SKM-1 (cell line): Measurements from ENCODE around the gene BCKDK.
A peak's percentile ranks its signal among the peaks of the same experiment; 100 is the strongest.
"Not testable (repeated sequence)": the region's sequence is repeated elsewhere in the genome, so short reads cannot be mapped to it uniquely, and the experiment has no call there.

Source experiments
- DNase-seq: peaks from one replicate; lab custom pipeline; 2025; ENCODE audit not compliant: unreplicated experiment; lab: John Stamatoyannopoulos, UW

The BCKDK gene

DNA sequence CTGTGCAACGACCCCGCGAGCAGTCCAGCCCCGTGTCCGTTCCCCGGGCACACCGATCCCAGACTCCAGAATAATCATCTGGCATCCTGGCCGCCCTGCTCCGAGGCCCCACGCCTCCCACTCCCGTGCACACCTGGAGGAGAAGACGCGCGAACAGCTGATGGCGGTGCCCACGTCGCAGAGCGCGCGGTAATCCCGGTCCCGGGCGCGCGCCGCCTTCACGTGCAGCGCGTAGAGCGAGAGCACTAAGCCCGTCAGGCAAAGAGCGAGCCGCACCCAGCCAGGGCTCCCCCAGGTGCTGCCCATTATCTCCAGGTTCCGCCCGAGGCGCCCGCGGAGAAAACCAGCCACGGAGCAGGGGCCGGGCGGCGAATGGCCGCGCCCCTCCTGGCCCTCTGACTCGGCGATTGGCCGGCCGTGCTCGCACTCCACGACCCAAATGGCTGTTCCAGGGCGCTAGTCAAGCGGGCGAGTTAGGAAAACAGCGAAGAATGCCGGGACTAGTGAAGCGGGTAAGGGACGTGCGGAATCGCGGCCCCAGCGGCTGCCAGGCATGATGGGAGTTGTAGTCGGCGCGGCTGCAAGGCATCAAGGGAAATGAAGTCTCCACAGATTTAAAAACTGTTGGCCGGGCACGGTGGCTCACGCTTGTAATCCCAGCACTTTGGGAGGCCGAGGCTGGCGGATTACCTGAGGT lies 13.6 kb upstream of the BCKDK start, which contains the start of gene VKORC1:
Gene VKORC1, minus strand, starts transcription at position 374 of the 697 bp plus-strand sequence. Its CDS starts 68 bp downstream, at position 306.
- peak; percentile 98 for DNase-seq

DNA sequence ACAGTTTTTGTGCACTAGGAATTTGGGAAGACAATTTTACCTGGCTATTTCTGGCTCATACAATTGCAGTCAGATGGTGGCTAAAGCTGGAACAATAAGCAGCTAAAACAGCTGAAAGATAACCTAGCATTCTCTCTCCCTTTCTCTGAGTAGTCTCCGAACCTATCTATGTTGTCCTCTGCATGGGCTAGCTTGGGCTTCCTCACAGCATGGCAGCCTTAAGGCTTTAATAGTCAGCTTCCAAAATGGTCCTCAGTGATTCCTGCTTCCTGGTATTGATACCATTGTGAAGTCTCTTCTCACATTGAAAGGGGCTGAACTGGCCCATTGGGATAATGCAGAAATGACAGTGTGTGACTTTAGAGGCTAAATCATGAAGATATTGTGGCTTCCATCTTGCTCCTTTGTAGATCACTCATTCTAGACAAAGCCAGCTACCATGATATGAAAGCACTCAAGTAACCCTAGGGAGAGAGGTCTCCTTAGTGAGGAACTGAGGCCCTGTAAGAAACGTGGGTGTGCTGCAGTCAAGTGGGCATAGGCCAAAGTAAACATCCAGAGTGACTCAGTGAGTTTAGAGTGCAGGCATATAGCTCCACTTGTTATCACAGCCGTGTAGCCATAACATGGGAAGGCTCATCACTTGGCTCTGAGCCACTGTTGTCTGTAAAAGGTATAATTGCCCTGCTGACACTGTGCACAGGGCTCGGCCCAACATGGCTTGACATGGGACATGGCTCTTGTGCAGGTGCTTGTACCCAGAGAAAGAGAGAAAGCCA lies 8.1 kb upstream of the BCKDK start:
- no peak for DNase-seq

DNA sequence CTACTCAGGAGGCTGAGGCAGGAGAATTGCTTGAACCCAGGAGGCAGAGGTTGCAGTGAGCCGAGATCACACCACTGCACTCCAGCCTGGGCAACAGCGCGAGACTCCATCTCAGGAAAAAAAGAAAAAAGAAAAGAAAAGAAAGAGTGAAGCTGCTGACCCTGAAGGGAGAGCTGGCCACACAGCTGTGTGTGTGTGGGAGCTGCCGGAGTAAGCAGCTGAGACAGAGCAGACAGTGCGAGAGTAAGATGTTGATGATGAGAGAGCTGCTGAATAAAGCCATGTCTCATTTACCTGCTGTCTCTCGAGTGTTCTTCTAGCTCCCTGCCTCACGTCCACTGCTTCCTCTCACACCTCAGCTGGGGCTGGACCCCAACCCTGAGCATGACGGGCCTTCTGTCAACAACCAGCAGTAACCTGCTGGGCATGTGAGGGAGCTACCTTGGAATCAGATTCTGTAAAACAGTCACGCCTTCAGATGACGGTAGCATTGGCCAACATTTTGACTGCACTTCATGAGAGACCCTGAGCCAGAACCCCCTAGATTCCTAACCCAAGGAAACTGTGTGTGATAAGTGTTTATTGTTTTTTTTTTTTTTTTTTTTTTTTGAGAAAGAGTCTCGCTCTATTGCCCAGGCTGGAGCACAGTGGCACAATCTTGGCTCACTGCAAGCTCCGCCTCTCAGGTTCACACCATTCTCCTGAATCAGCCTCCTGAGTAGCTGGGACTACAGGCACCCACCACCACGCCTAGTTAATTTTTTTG lies 7.1 kb upstream of the BCKDK start:
- not testable (repeated sequence) for DNase-seq

DNA sequence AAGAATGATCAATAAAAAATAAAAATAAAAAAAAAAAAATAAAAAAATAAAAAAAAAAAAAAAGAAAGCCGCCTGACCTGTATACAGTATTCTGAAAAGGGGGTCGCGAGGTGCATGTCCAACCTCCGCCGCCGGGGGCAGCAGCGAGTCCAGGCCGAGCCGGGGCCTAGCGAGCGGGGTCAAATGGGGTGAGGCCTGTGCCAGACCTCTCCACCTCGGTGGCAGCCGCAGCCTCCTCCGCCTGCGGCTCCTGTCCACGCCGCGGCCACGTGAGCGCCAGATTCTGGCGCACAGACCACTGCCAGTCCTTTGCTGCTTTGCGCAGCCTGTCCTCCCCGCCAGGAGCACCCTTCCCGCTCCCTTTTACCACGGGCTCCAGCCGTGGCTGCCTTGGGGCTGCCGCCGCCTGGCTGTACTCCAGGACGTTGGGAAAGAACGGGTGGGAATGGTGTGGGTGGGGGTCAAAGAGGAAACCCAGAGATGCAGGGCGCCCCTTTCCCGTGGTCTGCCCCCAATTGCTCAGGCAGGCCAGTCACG lies 2.4 kb upstream of the BCKDK start:
- DNase-seq = peak; percentile 87

DNA sequence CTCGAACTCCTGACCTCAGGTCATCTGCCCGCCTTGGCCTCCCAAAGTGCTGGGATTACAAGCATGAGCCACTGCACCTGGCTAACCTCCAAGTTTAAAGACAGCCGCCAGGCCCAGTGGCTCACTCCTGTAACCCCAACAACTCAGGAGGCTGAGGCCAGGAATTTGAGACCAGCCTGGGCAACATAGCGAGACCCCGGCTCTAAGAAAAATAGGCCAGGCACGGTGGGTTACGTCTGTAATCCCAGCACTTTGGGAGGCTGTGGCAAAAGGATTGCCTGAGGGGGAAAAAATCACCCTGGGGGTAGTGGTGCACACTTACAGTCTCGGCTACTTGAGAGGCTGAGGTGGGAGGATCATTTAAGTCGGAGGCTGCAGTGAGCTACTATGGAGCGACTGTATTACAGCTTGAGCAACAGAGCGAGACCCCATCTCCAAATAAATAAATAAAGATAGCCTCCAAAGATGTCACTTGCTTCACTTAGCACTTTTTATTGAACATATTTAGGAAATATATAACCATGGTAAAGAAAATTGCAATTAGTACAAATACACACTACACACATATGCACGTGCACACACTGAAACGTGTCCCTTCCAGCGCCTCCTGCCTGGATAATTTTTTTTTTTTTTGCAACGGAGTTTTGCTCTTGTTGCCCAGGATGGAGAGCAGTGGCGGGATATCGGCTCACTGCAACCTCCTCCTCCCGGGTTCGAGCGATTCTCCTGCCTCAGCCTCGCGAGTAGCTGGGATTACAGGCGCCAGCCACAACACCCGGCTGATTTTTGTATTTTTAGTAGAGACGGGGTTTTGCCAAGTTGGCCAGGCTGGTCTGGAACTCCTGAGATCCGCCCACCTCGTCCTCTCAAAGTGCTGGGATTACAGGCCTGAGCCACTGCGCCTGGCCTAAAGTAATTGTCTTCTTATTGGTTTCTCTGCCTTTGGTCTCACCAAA lies 1.4 kb upstream of the BCKDK start:
- no peak for DNase-seq

DNA sequence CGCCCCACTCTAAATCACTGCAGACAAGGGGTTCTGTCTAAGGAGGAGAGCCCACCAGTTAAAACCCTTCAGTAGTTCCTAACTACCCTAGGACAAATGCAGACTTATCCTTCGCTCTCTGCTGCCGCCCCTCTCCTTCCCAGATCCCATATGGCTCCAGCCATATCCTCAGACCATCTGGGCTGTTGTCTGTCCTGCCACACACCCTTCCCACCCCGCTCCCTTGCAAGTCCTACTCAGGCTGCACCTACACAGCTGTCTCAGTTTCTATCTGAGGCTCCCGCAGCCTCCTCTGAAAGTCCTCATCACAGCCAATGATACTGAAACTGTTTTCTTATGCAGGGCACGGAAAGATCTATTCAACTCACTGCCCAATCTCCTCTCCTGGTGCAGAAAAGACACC lies 720 bp upstream of the BCKDK start:
- DNase-seq = no peak

DNA sequence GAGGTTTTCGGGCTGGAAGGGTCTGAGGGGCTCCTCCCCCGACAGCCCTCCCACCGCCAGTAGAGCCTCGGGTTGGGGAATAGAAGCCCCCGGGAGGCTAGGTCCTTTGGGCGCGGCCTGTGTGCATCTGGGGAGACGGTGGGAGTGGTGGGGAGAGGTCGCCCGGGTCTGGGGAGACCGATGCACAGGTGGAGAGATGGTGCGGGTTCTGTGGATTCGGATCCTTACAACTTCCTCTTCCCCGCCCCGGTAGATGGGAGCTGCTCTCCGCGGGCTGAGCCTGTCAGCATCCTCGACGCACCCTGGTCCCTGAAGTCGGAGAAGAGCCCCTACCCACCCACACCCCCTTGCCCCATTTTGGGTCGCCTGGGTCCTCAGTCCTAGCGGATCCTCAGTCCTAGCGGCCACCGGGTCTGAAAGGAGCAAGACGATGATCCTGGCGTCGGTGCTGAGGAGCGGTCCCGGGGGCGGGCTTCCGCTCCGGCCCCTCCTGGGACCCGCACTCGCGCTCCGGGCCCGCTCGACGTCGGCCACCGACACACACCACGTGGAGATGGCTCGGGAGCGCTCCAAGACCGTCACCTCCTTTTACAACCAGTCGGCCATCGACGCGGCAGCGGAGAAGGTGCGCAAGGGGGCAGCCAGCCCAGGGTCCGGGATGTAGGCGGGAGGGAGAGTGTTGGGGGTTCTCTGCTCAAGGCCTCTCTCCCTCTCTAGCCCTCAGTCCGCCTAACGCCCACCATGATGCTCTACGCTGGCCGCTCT lies 790 bp downstream of the BCKDK start:
- no peak for DNase-seq

DNA sequence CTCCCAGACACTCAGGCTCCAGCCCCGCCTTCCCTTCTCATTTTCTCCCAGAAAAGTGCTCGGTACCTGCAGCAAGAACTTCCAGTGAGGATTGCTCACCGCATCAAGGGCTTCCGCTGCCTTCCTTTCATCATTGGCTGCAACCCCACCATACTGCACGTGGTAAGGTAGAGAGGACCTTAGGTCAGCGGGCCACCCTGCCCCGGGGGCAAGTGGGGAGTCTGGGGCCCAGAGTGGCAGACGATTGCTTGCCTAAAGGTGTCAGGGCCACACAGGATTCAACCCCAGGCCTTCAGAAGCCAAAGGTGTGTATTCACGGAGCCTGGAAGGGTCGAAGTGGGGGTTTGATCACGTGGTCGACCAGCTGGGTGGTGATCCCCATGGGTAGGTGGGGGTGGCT lies 1.4 kb downstream of the BCKDK start:
- DNase-seq = no peak

DNA sequence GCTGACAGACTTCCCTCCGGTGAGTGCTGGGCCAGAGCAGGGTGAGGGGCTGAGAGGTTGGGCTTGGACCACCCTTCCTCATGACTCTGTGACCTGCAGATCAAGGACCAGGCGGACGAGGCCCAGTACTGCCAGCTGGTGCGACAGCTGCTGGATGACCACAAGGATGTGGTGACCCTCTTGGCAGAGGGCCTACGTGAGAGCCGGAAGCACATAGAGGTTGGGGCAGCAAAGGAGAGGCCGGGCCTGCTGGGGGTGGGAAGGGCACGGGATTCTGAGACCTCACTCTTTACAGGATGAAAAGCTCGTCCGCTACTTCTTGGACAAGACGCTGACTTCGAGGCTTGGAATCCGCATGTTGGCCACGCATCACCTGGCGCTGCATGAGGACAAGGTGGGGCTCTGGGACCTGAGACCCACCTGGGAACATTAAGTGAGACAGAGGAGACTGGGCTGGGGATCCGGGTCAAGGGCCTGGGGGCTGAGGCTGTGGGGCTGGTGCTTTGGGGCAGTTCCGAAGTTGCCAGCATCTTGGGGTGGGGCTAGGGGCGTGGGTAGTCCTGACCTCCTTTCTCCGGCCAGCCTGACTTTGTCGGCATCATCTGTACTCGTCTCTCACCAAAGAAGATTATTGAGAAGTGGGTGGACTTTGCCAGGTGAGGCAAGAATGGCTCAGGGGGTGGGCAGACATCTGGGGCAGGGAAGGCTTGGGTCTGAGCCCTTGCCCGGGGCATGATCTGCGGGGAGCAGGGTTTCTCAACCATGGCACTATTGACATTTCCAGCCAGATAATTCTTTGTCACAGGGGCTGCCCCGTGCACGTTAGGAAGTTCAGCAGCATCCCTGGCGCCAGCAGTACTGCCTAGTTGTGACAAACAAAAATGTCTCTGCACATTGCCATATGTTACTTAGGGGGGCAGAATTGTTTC lies 2.2 kb downstream of the BCKDK start:
- DNase-seq = no peak

DNA sequence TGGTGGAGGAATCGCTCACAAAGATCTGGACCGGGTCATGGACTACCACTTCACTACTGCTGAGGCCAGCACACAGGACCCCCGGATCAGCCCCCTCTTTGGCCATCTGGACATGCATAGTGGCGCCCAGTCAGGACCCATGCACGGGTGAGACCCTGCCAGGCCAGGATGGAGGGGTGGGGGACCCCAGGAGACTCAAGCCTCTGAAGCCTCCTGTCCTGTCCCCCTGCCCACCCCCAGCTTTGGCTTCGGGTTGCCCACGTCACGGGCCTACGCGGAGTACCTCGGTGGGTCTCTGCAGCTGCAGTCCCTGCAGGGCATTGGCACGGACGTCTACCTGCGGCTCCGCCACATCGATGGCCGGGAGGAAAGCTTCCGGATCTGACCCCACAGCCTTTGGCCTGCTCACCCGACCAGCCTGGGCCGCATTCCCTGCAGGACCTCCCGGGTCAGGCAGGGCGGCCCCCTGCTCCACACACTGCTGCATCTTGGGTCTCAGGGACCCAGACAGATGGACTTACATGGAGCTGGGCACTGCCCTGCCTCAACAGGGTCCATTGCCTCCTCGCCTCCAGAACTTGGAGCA lies 3.8 kb downstream of the BCKDK start:
- DNase-seq = no peak

DNA sequence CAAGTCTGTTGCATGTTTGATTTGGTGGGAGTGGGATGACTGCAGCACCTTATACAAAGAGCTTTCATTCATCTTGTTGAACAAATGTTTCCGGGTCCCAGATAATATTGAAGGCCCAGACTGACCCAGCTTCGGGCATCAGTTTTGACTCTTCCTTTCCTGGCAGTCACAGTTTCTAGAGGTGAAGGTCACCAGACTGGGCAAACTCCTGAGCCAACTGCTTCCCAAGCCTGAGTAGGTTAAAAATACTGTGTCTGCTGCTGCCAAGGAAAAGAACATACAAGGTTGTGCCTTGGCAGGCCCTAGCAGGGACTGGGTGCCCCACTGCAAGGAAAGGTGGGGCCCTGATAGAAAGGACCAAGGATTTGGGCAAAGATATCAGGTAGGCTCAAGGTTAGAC lies 4.5 kb downstream of the BCKDK start:
- DNase-seq = no peak

DNA sequence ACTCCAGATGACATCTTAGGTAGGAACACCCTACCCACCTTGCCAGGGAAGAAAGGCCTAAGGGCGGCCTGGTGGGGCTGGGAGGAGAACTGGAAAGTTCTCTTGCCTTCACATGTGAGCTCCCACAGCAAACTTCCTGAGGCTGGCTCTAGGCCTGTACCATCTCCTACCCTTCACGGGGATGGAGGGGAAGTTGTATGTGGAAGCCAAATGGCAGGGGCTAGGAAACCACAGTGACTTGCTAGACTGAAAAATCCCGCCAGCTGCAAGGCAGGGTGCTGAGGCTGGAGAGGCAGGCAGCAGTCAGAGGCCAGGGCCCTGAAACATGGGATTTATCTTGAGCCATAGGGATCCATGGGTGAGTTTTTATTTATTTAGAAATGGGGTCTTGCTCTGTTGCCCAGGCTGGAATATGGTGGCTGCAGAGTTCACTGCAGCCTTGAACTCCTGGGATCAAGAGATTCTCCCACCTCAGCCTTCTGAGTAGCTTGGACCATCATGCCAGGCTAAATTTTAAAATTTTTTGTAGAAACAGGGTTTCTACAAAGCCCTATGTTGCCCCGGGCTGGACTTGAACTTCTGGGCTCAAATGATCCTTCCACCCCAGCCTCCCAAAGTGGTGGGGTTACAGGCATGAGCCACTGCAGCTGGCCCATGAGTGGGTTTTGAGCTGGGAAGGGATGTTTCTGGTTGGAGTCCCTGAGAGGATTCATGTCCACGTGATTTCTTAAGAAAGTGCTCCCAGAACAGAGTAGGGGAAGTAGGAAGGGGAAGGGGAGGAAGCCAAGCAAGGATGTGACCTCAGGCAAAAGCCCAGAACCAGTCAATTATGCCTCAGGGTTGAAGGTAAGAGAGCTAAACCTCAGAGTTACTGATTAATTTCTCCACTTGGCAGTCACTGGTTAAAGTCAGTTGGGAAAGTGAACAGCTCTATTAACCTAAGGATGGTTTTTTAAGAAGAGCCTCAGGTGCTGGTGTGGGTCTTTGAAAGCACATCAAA lies 5.2 kb downstream of the BCKDK start:
- peak; percentile 78 for DNase-seq

DNA sequence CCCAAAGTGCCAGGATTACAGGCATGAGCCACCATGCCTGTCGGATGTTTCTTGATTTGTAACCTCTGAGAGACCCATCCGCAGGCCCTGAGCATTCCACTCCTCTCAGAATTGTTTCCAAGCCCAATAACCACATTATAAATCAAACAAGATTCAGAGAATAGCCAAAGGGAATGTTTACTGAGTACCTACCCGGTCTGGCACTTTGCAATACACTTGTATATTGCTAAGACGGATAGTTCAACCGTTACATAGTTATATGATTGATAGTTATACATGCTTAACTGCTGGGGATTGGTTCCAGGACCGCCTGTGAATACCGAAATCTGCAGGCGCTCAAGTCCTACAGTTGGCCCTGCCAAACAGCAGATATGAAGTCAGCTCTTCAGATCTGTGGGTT lies 6.3 kb downstream of the BCKDK start:
- no peak for DNase-seq

DNA sequence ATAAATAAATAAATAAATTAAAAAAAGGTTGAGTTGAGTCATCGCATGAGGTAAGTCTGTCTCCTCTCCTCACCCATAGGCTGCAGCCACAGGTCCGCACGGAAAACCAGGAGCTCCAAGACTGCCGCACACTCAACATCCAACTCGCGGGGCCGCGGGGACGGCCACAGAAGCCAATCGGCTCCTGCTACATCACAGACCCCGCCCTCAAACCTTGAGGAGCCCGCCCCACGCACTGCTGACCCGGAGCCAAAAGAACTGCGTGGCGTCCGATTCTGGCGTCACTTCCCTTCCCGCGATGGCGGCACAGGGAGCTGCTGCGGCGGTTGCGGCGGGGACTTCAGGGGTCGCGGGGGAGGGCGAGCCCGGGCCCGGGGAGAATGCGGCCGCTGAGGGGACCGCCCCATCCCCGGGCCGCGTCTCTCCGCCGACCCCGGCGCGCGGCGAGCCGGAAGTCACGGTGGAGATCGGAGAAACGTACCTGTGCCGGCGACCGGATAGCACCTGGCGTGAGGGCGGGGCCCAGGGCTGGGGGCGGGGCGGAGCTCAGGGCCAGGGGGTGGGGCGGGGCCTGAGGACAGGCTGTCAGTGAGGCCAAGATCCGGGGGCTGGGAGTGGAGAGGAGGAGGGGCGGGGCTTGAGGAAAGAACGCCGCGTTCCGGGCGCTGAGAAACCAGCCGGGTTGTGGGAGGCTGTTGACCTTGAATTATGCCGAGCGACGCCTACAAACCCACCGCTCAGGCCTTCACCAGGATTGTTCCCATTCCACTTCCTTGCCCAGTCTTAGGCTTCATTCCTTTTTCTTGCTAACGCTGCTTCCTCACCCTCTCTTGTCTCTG lies 9.4 kb downstream of the BCKDK start, which contains the start of gene KAT8:
Gene KAT8, plus strand, starts transcription at position 281 of the 839 bp plus-strand sequence. Its CDS starts 18 bp downstream, at position 299.
- peak; percentile 96 for DNase-seq

DNA sequence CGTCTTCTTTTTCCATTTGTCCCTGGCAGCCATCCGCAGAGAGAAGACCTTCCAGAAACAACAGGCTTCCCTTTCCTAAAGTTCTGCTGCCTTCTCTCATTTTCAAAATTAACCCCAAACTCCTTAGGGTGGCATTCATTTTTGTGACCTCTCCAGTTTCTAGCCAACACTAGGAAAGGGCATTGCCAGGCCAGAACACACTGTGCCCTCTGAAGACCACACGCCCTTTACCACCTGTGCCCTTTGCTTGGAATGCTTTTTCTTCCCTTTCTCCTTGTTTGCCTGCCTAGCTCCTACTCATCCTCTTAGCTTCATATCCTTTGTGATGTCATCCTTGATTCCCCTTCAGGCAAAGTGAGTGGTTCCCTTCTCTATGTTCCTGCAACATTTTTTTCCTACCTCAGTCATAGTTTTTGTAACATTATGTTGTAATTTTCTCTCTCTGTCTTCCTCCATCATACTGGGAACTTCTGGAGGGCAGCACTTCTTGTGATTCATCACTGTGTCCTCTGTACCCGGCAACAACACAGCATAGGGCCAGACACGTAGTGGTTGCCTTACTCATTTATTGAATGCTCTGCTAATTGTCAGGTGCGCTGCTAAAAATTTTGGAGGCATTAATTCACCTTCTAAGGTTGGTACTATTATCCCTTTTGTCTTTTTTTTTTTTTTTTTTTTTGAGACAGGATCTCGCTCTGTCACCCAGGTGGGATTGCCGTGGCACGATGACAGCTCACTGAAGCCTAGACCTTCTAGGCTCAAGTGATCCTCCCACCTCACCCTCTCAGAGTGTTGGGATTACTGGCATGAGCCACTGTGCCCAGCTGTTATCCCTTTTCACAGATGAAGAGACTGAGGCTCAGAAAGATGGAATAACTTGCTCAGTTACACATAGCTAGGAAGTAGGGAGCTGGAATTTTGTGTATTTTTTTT lies 10.3 kb downstream of the BCKDK start:
- no peak for DNase-seq
